HG02970 (cell line): ENCODE measurements around the gene FIGNL2.

ENCODE experiments used
- ATAC-seq: cut with Tn5 transposase; IDR thresholded peaks from one replicate; pipeline ENCODE4 v1.9.1; 2021; ENCODE audit warnings: mild to moderate bottlenecking, moderate library complexity, moderate number of reproducible peaks; ENCODE audit not compliant: unreplicated experiment, low FRiP score

Gene FIGNL2

DNA sequence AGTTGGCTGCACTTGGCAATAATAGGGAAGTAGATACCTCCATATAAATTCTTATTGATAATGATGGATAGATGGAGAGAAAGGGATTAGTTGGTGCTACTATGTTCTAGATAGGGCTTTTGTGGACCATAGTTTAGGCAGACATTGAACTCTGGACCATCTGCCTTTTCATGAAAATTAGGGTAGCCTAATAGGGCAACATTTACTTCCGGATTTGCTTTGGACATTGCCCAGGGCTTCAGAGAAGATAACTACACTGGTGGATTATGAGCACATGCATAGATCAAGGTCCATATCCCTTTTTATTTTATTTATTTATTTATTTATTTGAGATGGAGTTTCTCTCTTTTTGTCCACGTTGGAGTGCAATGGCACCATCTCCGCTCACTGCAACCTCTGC is 70.5 kb downstream of the FIGNL2 start:
- no peak for ATAC-seq

GRCh38 chr12:51777457-51777856 is 71.1 kb downstream of the FIGNL2 start:
- ATAC-seq = no peak

- no peak for ATAC-seq
Observed at GRCh38 chr12:51774933-51775332, 73.6 kb downstream of the FIGNL2 start.

GRCh38 chr12:51773145-51773869 is 75.2 kb downstream of the FIGNL2 start:
- ATAC-seq = no peak

DNA sequence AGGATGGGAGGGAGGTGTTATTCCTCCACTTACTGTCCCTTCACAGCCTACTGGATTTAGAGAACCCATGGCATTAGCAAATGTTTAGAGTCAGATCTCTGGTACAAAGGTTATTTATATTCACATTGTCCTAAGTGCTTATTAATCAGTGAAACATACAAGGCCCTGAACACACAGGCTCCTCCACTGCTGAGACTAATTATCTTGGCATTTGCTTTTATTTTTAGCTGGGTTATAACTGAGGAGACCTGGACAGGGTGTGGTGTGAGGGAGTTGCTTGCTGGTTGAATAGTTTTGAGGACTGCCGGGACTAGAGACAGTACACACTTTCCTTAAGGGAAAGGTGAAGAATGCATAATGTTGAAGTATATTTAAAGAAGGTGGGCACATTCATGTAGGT is 77.5 kb downstream of the FIGNL2 start:
- ATAC-seq = no peak
